NCI-H2081 (cell line): ENCODE data around the gene ZSCAN5B.
"Not testable (repeated sequence)": the region's sequence is repeated elsewhere in the genome, so short reads cannot be mapped to it uniquely, and the experiment has no call there.

Source experiments
- DNase-seq, 2 experiments: peaks; one replicate each; lab custom pipeline; 2025; lab: John Stamatoyannopoulos, UW

The ZSCAN5B gene

GRCh38 chr19:56176310-56176709 is 21.3 kb downstream of the ZSCAN5B start:
- DNase-seq = not testable (repeated sequence)

- DNase-seq = not testable (repeated sequence)
Observed at GRCh38 chr19:56175861-56176307, 21.7 kb downstream of the ZSCAN5B start, which contains the start of gene GALP. Gene GALP (plus strand): TSS chr19:56176008. CDS start chr19:56177109, 1,101 bp downstream.

- DNase-seq = no peak
Observed at GRCh38 chr19:56174550-56174949, 23.0 kb downstream of the ZSCAN5B start.

GRCh38 chr19:56174086-56174485 is 23.5 kb downstream of the ZSCAN5B start:
- DNase-seq = no peak

- DNase-seq = no peak
Observed at GRCh38 chr19:56170261-56170660, 27.3 kb downstream of the ZSCAN5B start.

- no peak for DNase-seq
Observed at GRCh38 chr19:56167064-56167578, 30.5 kb downstream of the ZSCAN5B start.

- DNase-seq = no peak
Observed at GRCh38 chr19:56163097-56163496, 34.5 kb downstream of the ZSCAN5B start.

GRCh38 chr19:56162258-56162657 is 35.3 kb downstream of the ZSCAN5B start:
- no peak for DNase-seq

GRCh38 chr19:56161534-56161933 is 36.0 kb downstream of the ZSCAN5B start:
- no peak for DNase-seq

GRCh38 chr19:56159622-56160271 is 37.8 kb downstream of the ZSCAN5B start:
- DNase-seq = no peak

GRCh38 chr19:56159009-56159559 is 38.5 kb downstream of the ZSCAN5B start:
- DNase-seq = no peak

- peak in 1 of 2 experiments; percentile 20 for DNase-seq
Observed at GRCh38 chr19:56158170-56158757, 39.3 kb downstream of the ZSCAN5B start.

- no peak for DNase-seq
Observed at GRCh38 chr19:56156768-56157167, 40.8 kb downstream of the ZSCAN5B start.

- no peak for DNase-seq
Observed at GRCh38 chr19:56155124-56155687, 42.4 kb downstream of the ZSCAN5B start.

GRCh38 chr19:56153507-56153906 is 44.1 kb downstream of the ZSCAN5B start:
- DNase-seq = no peak

- DNase-seq = no peak
Observed at GRCh38 chr19:56152644-56153043, 44.9 kb downstream of the ZSCAN5B start.

GRCh38 chr19:56150358-56150757 is 47.2 kb downstream of the ZSCAN5B start:
- DNase-seq = no peak

GRCh38 chr19:56149656-56150038 is 47.9 kb downstream of the ZSCAN5B start:
- DNase-seq = no peak

GRCh38 chr19:56148955-56149655 is 48.5 kb downstream of the ZSCAN5B start:
- DNase-seq = not testable (repeated sequence)

- DNase-seq = no peak
Observed at GRCh38 chr19:56148096-56148495, 49.5 kb downstream of the ZSCAN5B start.

GRCh38 chr19:56147307-56147706 is 50.3 kb downstream of the ZSCAN5B start:
- DNase-seq = no peak

- no peak for DNase-seq
Observed at GRCh38 chr19:56146904-56147303, 50.7 kb downstream of the ZSCAN5B start.
